Stimulated activated CD8-positive, alpha-beta memory T cell treated with anti-CD3 and anti-CD28 coated beads, Interleukin-12 subunit alpha, Interleukin-12 subunit beta, amount 100 ng/mL, for 24 hours (primary cell): ENCODE data around the gene RFC5.
"Not testable (repeated sequence)": the region's sequence is repeated elsewhere in the genome, so short reads cannot be mapped to it uniquely, and the experiment has no call there.

ENCODE experiments used
- DNase-seq: peaks from one replicate; pipeline ENCODE4 v3.0.0-alpha.2; 2020; ENCODE audit errors: extremely low read depth

Gene RFC5

GRCh38 chr12:118015944-118016343, 559 bp upstream of the RFC5 start:
- DNase-seq = no peak

GRCh38 chr12:118017926-118018325, 1.4 kb downstream of the RFC5 start:
- DNase-seq = no peak

GRCh38 chr12:118020036-118020435, 3.5 kb downstream of the RFC5 start:
- DNase-seq = no peak

- not testable (repeated sequence) for DNase-seq
These were observed 5.7 kb downstream of the RFC5 start for GRCh38 chr12:118022097-118022727.

- DNase-seq = no peak
These were observed 6.2 kb downstream of the RFC5 start for GRCh38 chr12:118022728-118023109.

GRCh38 chr12:118023301-118023860, 6.9 kb downstream of the RFC5 start:
- no peak for DNase-seq

GRCh38 chr12:118025168-118025567, 8.7 kb downstream of the RFC5 start:
- DNase-seq = no peak

- no peak for DNase-seq
These were observed 12.7 kb downstream of the RFC5 start for GRCh38 chr12:118029166-118029565.

GRCh38 chr12:118032188-118032587, 15.7 kb downstream of the RFC5 start:
- DNase-seq = no peak

- no peak for DNase-seq
These were observed 16.8 kb downstream of the RFC5 start for GRCh38 chr12:118033323-118033722.

- no peak for DNase-seq
These were observed 17.4 kb downstream of the RFC5 start for GRCh38 chr12:118033902-118034301.

- no peak for DNase-seq
These were observed 18.1 kb downstream of the RFC5 start for GRCh38 chr12:118034429-118035189.

GRCh38 chr12:118035190-118036041, 18.9 kb downstream of the RFC5 start:
- no peak for DNase-seq

- no peak for DNase-seq
These were observed 20.3 kb downstream of the RFC5 start for GRCh38 chr12:118036672-118037411.

- no peak for DNase-seq
These were observed 21.6 kb downstream of the RFC5 start for GRCh38 chr12:118038137-118038536.

- no peak for DNase-seq
These were observed 25.6 kb downstream of the RFC5 start for GRCh38 chr12:118042091-118042490.

- DNase-seq = no peak
These were observed 27.6 kb downstream of the RFC5 start for GRCh38 chr12:118044075-118044474.

GRCh38 chr12:118044577-118044976, 28.1 kb downstream of the RFC5 start:
- no peak for DNase-seq

GRCh38 chr12:118046430-118046829, 29.9 kb downstream of the RFC5 start:
- DNase-seq = no peak

GRCh38 chr12:118050972-118051910, 34.7 kb downstream of the RFC5 start:
- no peak for DNase-seq
